ENCODE results near the gene ASPN.
"Not testable (repeated sequence)": the region's sequence is repeated elsewhere in the genome, so short reads cannot be mapped to it uniquely, and the experiment has no call there.

ASPN gene

GRCh38 chr9:92467041-92467440, 15.3 kb downstream of the ASPN start:
- DNase-seq: no peak

DNA sequence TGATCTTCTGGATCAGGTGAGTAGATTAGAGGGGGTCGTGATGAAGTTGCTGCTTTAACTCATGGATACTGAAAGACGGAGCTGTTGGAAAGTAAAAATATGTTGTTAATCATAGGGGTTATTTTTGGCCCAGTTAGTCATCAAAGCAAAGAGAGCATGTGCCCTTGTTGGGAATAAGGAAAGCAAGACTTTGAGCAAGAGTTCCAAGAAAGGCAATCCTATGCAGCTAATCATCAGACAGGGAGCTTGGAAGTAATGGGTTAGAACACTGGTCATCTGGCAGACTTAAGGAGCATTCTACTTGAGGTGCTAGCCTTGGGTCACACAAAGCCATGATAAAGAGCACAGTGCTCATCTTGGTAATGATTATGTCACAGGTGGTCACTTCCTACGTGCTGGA, 18.3 kb downstream of the ASPN start:
- no peak for DNase-seq

- no peak for DNase-seq
Measured at GRCh38 chr9:92463387-92463786, 18.9 kb downstream of the ASPN start.

- no peak for DNase-seq
Measured at GRCh38 chr9:92457576-92457975, 24.7 kb downstream of the ASPN start.

DNA sequence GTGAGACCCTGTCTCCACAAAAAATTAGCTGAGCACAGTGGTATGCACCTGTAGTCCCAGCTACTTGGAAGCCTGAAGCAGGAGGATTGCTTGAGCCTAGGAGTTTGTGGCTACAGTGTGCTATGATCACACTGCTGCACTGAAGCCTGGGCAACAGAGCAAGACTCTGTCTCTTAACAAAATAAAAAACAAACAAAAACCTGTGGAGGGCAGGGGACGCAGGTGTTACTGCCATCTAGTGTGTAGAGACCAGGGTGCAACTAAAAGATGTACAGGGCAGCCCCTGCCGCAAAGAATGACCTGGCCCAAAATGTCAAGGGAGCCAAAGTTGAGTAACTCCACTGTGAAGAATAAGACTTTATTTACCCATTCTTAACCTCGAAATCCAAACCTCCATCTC, 27.1 kb downstream of the ASPN start:
- DNase-seq: no peak

- no peak for DNase-seq
Measured at GRCh38 chr9:92446536-92446935, 35.8 kb downstream of the ASPN start.

DNA sequence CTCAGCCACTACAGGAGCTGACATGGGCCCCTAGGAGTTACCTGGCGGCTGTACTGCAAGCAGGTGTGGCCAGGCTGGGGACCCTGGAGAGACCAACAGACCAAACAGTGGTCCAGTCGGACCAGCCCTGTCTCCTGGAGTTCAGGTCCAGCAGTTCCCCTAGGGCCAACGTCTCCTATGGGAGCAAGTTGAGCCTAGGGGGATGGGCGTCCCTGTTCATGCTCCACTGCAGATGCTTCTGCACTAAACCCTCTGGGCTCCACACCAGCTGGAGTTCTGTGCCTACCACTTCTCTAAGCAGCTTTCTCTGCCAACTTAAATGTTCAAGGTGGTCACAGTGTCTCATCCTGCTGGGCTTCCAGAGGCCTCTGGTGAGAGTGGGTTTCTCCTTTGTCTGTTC, 37.5 kb downstream of the ASPN start:
- no peak for DNase-seq

- DNase-seq: no peak
Measured at GRCh38 chr9:92440751-92441046, 41.6 kb downstream of the ASPN start.

GRCh38 chr9:92439921-92440750, 42.2 kb downstream of the ASPN start:
- DNase-seq: no peak

GRCh38 chr9:92438900-92439526, 43.3 kb downstream of the ASPN start:
- no peak for DNase-seq

DNA sequence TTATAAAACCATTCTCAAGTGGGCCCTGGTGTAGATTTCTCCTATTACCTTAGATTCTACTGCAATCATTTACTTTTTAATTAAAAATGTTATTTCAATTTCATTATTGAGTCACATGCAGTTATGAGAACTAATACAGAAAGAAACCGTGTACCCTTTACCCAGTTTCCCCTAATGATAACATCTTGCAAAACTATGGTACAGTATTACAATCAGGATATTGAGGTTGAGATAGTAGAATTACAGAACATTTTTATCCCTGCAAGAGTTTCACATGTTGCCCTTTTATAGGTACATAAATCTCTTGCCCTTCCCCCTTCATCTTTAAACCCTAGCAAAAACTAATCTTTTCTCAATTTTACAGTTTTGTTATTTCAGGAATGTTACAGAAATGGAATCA, 47.0 kb downstream of the ASPN start:
- DNase-seq: no peak

- no peak for DNase-seq
Measured at GRCh38 chr9:92432972-92433548, 49.2 kb downstream of the ASPN start.

- no peak for DNase-seq
Measured at GRCh38 chr9:92432350-92432749, 50.0 kb downstream of the ASPN start.

DNA sequence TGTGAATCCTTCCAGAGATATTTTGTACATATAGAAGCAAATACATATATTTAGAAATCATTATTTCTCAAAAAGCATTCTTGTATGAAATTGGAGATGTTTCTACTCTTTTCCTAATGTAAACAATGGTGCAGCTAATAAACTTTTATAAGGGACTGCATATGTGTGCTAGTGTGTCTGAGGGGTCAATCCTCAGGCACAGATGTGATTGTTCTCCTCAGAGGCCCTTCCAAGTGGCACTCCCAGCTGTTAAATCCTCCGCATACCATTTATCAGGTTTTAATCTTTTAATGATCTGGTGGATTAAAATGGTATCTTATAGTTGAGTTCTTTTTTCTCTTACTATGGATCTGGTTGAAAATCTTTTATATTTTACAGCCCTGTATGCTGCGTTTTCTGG, 52.5 kb downstream of the ASPN start:
- DNase-seq: no peak

- no peak for DNase-seq
Measured at GRCh38 chr9:92426501-92427145, 55.7 kb downstream of the ASPN start.

DNA sequence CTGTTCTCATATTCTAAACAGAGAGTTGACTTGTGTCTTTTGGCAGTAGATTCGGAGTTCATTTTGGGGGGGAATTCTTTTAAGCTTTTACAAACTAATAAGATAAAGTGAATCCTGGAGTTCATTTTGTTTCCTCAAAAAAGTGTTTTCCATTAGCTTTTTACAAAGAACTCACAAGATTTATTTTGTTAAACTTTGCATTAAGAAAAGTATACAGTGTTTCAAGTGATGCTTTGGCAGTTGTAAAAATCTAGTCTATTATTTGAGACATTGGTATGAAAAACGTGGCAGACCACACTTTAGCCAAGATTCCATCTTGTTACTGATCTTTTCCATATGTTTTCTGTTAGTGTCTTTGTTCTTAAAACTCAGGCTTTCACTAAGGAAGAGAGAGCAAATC, 56.8 kb downstream of the ASPN start:
- DNase-seq: no peak

- no peak for DNase-seq
Measured at GRCh38 chr9:92424340-92424739, 58.0 kb downstream of the ASPN start, which contains the start of gene OMD. Gene OMD (minus strand): TSS chr9:92424471. CDS start chr9:92417558, 6,913 bp downstream.

DNA sequence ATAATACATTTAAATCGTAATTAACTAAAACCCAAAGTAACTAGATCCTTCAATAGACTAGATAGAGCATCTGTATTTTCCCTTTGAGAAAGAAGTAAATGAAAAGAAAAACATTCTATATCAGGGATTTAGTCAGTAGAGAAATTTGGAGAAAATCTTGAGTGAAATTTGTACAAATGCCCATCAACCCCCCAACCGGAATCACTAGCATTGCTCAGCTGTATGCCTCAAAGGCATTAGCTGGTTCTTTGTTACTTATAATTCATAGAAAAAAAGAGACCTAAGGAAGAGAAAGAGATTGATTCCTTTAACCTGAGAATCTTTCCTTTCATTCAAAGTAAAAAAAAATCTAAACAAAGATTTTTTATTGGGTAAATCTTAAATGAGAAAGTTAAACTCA, 58.7 kb downstream of the ASPN start:
- no peak for DNase-seq

DNA sequence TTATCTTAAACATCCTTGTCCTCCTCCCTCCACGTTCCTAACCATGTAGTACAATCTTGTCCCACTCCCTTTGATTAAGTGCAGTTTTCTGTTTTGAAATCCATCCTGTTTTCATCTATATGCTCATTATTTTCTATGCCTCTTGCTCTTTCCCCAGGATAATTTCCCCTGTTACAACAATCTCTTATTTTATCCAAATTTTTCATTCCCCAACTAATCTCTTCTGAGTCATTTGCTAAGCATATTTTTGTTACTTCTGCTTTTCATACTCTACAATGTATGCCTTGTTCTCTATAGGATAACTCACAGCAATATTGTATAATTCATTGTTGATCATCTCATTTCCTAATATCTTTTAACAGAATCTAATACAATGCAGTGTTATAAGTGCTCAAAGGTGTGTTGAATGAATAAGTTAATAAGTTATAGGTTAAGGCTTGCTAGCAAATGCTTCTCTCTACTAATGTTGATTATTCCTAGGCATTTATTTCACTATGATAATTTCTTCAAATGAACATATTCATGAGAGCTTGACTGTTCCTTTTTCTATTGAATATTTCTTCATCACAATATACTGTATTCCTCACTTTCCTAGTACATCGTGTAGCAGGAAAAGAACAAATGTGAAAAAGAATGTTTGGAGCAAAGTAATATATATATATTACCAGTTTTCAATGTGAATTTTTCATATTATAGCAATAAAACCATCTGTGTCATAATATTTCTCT, 59.5 kb downstream of the ASPN start:
- DNase-seq: no peak

DNA sequence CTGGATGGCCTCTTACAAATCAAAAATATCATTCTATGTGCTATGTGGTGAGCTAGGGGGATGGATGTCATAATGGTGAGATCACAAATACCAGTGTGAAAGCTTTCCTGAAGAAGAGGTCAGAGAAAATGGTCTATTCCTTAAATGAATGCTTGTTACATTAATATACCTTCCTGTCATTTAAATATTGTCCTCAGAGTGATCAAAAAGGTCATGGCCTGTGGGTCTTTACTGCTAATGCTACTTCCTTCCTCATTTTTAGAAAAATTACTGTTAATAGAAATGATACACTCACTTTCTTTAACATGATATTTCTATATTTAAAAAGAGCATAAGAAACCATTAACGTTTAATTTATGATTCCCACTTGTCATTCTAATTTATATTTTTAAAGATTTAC, 67.7 kb downstream of the ASPN start:
- no peak for DNase-seq

DNA sequence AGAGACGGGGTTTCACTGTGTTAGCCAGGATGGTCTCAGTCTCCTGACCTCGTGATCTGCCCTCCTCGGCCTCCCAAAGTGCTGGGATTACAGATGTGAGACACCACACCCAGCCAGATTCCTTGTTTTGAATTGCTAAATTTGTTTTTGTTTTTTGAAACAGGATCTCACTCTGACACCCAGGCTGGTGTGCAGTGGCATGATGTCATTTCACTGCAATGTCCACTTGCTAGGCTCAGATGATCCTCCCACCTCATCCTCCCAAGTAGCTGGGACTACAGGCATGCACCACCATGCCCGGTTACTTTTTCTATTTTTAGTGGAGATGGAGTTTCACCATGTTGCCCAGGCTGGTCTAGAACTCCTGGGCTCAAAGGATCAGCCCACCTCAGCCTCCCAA, 71.1 kb downstream of the ASPN start:
- not testable (repeated sequence) for DNase-seq

GRCh38 chr9:92408747-92409478, 73.4 kb downstream of the ASPN start:
- DNase-seq: no peak

- DNase-seq: no peak
Measured at GRCh38 chr9:92407818-92408217, 74.5 kb downstream of the ASPN start.
